Astrocyte (in vitro differentiated cells and primary cell): Measurements from ENCODE around the gene ACAN. TPM values are rescaled to one million over a fixed set of nuclear protein-coding genes. Genes with fewer than 3 reads are reported as not detected.

ENCODE experiments used
- DNase-seq: peaks from one replicate; pipeline ENCODE4 v3.0.0-alpha.2; 2010; ENCODE audit warnings: low read depth
- FAIRE-seq: peaks from 2 replicates; lab custom pipeline; 2011; peaks lifted over from hg19 to GRCh38; lab: Jason Lieb, UNC
- H2AFZ ChIP-seq: 2 replicates; pipeline ENCODE4 v1.6.0; 2012; ENCODE audit warnings: low read depth, low read length, inconsistent platforms
- H3K27ac ChIP-seq: 2 replicates; pipeline ENCODE4 v1.5.1; 2011; ENCODE audit warnings: low read depth, low read length, inconsistent platforms
- H3K27me3 ChIP-seq: 2 replicates; pipeline ENCODE4 v1.6.0; 2011; ENCODE audit warnings: low read length, inconsistent platforms; ENCODE audit not compliant: insufficient read depth
- H3K36me3 ChIP-seq: 2 replicates; pipeline ENCODE4 v1.5.1; 2011; ENCODE audit warnings: low read length, inconsistent platforms; ENCODE audit not compliant: insufficient read depth
- H3K4me1 ChIP-seq: 2 replicates; pipeline ENCODE4 v1.5.1; 2011; ENCODE audit warnings: low read length, inconsistent platforms; ENCODE audit not compliant: insufficient read depth
- H3K4me2 ChIP-seq: 2 replicates; pipeline ENCODE4 v1.6.0; 2012; ENCODE audit warnings: low read length, inconsistent platforms
- H3K4me3 ChIP-seq: 2 replicates; pipeline ENCODE4 v1.5.1; 2011; ENCODE audit warnings: low read depth, mild to moderate bottlenecking, low read length, inconsistent platforms; ENCODE audit not compliant: insufficient read depth
- H3K79me2 ChIP-seq: 2 replicates; pipeline ENCODE4 v1.6.0; 2012; ENCODE audit warnings: mild to moderate bottlenecking, low read length, inconsistent platforms; ENCODE audit not compliant: insufficient read depth
- H3K9ac ChIP-seq: 2 replicates; pipeline ENCODE4 v1.6.0; 2012; ENCODE audit warnings: mild to moderate bottlenecking, low read length, inconsistent platforms
- H3K9me3 ChIP-seq: 2 replicates; pipeline ENCODE4 v1.5.1; 2012; ENCODE audit warnings: low read depth, mild to moderate bottlenecking, low read length, inconsistent platforms; ENCODE audit not compliant: insufficient read depth
- H4K20me1 ChIP-seq: 2 replicates; pipeline ENCODE4 v1.6.0; 2012; ENCODE audit warnings: low read length, inconsistent platforms; ENCODE audit not compliant: insufficient read depth
- H3K27ac Mint-ChIP-seq: one replicate; pipeline ENCODE4 v1.8.0; 2021; ENCODE audit warnings: mild to moderate bottlenecking, mixed read lengths; ENCODE audit not compliant: unreplicated experiment
- H3K27me3 Mint-ChIP-seq: one replicate; pipeline ENCODE4 v1.8.0; 2021; ENCODE audit warnings: low read depth, mixed read lengths; ENCODE audit not compliant: unreplicated experiment
- H3K36me3 Mint-ChIP-seq: one replicate; pipeline ENCODE4 v1.8.0; 2021; ENCODE audit warnings: low read depth, mixed read lengths; ENCODE audit not compliant: unreplicated experiment
- H3K4me1 Mint-ChIP-seq: one replicate; pipeline ENCODE4 v1.8.0; 2021; ENCODE audit warnings: low read depth, mixed read lengths; ENCODE audit not compliant: unreplicated experiment
- H3K4me3 Mint-ChIP-seq: one replicate; pipeline ENCODE4 v1.8.0; 2021; ENCODE audit warnings: mild to moderate bottlenecking, moderate library complexity, mixed read lengths; ENCODE audit not compliant: unreplicated experiment
- H3K9me3 Mint-ChIP-seq: one replicate; pipeline ENCODE4 v1.8.0; 2021; ENCODE audit warnings: mild to moderate bottlenecking, mixed read lengths; ENCODE audit not compliant: unreplicated experiment
- EZH2 ChIP-seq: IDR thresholded peaks from 2 replicates; pipeline ENCODE4 v1.6.1; 2012; ENCODE audit warnings: mild to moderate bottlenecking, low read length, inconsistent platforms; ENCODE audit not compliant: insufficient read depth
- total RNA-seq: library from RNA; stranded (reverse); gene quantifications from 2 replicates; pipeline ENCODE4 v1.2.1, GENCODE V29; 2021
- TF ChIP-seq, protein P1 (sequence below): IDR thresholded peaks from 2 replicates; pipeline ENCODE4 v1.5.1; 2011; ENCODE audit warnings: low read depth, mild to moderate bottlenecking, inconsistent platforms, low read length, moderate library complexity; ENCODE audit not compliant: insufficient read depth

Gene ACAN
- total RNA-seq, 1 donor from 2014 or later: 0.34 TPM

DNA sequence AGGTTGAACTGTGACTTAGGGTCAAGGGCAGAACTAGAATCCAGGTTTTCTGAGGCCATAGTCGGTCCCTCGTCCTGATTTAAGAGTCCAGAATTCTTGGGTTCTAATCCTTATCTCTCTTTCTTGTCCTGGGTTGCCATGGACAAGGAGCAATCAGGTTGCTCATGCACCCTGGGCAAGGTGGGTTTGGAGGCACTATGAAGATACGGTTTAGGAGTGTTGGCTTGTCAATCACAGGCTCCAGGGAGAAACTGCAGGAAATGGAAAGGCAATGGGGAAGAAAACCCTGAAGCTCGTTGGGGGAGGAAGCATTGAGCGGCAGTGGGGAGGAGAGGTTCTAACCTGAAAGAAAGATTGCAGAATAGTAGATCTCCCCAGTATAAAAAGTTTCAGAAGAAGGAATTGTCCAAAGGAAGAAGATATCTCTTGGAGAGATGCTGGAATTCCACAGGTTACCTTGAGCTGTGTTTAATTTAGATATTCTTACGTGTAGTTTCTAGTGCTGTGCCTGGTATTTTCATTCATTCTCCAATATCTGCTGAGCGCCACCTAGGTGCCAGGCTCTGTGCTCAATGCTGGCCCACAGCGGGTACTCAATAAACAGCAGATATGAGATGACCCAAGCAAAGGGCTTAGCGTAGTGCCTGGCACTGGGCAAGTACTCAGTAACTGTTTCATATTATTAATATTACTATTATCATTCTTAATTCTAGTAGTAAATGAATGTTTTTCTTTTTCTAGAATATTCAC, 2.0 kb downstream of the ACAN start:
- H3K4me1 ChIP-seq: peaks cover 4% of the 10 kb centered on the region
- no peak overlapping the region for H3K9ac ChIP-seq
- FAIRE-seq: no peak
- no peak overlapping the region for H3K4me2 ChIP-seq
- no peak overlapping the region for H3K27ac Mint-ChIP-seq
- no peaks in the 10 kb centered on the region for H3K79me2 ChIP-seq
- DNase-seq: no peak
- no peak overlapping the region for H3K4me3 ChIP-seq
- peaks cover 34% of the 10 kb centered on the region for H3K27me3 Mint-ChIP-seq
- no peak overlapping the region for H3K27ac ChIP-seq
- H2AFZ ChIP-seq: no peak overlapping the region
- H3K4me1 Mint-ChIP-seq: peaks cover 4% of the 10 kb centered on the region
- H3K9me3 ChIP-seq: no peaks in the 10 kb centered on the region
- peaks cover 44% of the 10 kb centered on the region for H3K27me3 ChIP-seq
- H3K9me3 Mint-ChIP-seq: peaks cover 3% of the 10 kb centered on the region
- no peaks in the 10 kb centered on the region for H4K20me1 ChIP-seq
- TF ChIP-seq EZH2: no peak
- TF ChIP-seq, protein P1, sequence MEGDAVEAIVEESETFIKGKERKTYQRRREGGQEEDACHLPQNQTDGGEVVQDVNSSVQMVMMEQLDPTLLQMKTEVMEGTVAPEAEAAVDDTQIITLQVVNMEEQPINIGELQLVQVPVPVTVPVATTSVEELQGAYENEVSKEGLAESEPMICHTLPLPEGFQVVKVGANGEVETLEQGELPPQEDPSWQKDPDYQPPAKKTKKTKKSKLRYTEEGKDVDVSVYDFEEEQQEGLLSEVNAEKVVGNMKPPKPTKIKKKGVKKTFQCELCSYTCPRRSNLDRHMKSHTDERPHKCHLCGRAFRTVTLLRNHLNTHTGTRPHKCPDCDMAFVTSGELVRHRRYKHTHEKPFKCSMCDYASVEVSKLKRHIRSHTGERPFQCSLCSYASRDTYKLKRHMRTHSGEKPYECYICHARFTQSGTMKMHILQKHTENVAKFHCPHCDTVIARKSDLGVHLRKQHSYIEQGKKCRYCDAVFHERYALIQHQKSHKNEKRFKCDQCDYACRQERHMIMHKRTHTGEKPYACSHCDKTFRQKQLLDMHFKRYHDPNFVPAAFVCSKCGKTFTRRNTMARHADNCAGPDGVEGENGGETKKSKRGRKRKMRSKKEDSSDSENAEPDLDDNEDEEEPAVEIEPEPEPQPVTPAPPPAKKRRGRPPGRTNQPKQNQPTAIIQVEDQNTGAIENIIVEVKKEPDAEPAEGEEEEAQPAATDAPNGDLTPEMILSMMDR: no peak
- no peaks in the 10 kb centered on the region for H3K36me3 ChIP-seq
- no peaks in the 10 kb centered on the region for H3K36me3 Mint-ChIP-seq
- no peak overlapping the region for H3K4me3 Mint-ChIP-seq

DNA sequence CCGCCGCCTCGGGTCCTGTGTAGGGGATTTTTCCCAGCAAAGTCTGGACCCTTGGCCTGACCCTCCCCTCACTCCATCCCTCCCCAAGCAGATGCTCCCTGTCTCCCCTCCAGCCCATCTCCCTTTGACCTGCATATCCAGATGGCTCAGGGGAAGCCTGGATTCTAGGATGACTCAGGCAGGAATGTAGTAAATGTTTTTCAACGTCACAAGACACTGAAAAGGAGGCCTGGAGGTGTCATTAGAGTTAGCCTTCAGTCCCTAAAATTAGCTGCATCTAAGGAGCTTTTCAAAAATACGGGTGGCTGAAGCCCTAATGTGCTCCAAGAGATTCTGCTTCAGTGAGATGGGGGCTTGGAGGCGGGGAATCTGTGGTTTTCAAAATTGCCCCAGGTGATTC, 7.2 kb downstream of the ACAN start:
- no peaks in the 10 kb centered on the region for H3K9me3 ChIP-seq
- Mint-ChIP-seq H3K27ac (peak overlapping the region; percentile 72), H3K4me1 (peaks cover 20% of the 10 kb centered on the region), H3K4me3 (no peak overlapping the region), H3K27me3 (peaks cover 3% of the 10 kb centered on the region), H3K36me3 (no peaks in the 10 kb centered on the region), H3K9me3 (no peaks in the 10 kb centered on the region)
- no peaks in the 10 kb centered on the region for H3K36me3 ChIP-seq
- no peak overlapping the region for H3K4me2 ChIP-seq
- no peaks in the 10 kb centered on the region for H4K20me1 ChIP-seq
- H3K4me1 ChIP-seq: no peaks in the 10 kb centered on the region
- no peak for FAIRE-seq
- TF ChIP-seq, protein P1: no peak
- TF ChIP-seq EZH2: no peak
- H3K4me3 ChIP-seq: no peak overlapping the region
- no peak overlapping the region for H3K27ac ChIP-seq
- peak; percentile 23 for DNase-seq
- no peaks in the 10 kb centered on the region for H3K79me2 ChIP-seq
- no peak overlapping the region for H3K9ac ChIP-seq
- H2AFZ ChIP-seq: no peak overlapping the region
- H3K27me3 ChIP-seq: peaks cover 12% of the 10 kb centered on the region

DNA sequence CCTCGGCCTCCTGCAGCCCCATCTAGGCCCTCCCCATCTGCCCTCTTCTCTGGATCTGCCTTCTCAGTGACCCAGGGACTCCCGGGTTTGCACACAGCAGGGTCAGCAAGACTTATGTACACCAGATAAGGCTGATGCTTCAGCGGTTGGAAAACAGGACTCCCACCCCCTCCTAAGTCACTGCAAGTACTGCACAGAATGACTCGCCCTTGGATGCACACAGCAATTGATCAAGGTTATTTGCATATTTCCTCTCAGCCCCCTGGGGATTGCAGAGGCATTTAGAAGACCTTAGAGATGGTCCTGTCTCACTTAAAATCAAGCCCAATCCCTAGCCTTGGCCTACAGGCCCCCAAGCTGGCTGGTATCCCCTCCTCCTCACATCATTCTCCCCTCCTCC, 8.9 kb downstream of the ACAN start:
- peaks cover 2% of the 10 kb centered on the region for H3K9me3 Mint-ChIP-seq
- no peaks in the 10 kb centered on the region for H3K9me3 ChIP-seq
- H3K27ac Mint-ChIP-seq: no peak overlapping the region
- H4K20me1 ChIP-seq: no peaks in the 10 kb centered on the region
- no peak overlapping the region for H2AFZ ChIP-seq
- H3K36me3 ChIP-seq: no peaks in the 10 kb centered on the region
- no peak overlapping the region for H3K4me3 Mint-ChIP-seq
- no peaks in the 10 kb centered on the region for H3K79me2 ChIP-seq
- no peak overlapping the region for H3K4me2 ChIP-seq
- H3K27me3 ChIP-seq: peaks cover 11% of the 10 kb centered on the region
- DNase-seq: no peak
- no peak overlapping the region for H3K4me3 ChIP-seq
- H3K36me3 Mint-ChIP-seq: no peaks in the 10 kb centered on the region
- FAIRE-seq: no peak
- no peak overlapping the region for H3K9ac ChIP-seq
- TF ChIP-seq EZH2: no peak
- TF ChIP-seq, protein P1: no peak
- peaks cover 20% of the 10 kb centered on the region for H3K4me1 Mint-ChIP-seq
- no peak overlapping the region for H3K27ac ChIP-seq
- H3K4me1 ChIP-seq: no peaks in the 10 kb centered on the region
- no peaks in the 10 kb centered on the region for H3K27me3 Mint-ChIP-seq
